DMS 273 (cell line): Measurements from ENCODE around the gene PIAS4.

Experiments used
- DNase-seq: peaks from one replicate; lab custom pipeline; 2025; ENCODE audit not compliant: unreplicated experiment; lab: John Stamatoyannopoulos, UW

PIAS4 gene

DNA sequence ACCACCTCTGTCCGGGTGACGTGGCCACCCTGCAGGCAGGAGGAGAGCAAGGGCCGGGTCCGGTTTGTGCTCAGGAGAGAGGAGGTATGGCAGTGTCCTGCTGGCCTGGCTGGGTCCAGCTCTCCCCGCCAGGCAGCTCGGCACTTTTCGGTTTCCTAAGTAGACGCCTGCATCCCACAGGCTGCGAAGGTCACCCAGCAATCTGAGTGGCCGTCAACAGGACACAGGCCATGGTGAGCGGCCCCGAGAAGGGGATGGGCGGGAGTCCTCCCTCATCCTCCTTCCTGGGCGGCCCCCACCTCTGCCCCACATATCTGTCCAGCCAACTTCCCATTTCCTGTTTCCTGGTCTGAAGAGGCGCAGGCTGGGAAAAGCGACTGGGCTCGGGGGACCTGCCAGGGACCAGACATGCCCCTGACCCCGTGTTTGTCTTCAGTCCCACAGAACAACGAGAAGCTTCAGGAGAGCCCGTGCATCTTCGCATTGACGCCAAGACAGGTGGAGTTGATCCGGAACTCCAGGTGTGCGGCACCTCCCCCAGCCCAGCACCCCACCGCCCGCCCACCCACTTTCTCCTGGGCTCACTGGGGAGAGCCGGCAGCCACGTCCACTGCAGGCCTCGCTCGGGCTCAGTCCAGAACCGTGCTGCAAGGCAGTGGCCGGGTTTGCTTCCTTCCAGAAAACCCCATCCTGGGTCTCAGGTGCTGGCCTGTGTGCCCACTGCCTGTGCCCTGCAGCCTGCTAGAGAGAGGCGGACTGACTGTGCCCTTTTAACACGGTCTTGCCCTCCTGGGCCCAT, 16.3 kb downstream of the PIAS4 start:
- no peak for DNase-seq

DNA sequence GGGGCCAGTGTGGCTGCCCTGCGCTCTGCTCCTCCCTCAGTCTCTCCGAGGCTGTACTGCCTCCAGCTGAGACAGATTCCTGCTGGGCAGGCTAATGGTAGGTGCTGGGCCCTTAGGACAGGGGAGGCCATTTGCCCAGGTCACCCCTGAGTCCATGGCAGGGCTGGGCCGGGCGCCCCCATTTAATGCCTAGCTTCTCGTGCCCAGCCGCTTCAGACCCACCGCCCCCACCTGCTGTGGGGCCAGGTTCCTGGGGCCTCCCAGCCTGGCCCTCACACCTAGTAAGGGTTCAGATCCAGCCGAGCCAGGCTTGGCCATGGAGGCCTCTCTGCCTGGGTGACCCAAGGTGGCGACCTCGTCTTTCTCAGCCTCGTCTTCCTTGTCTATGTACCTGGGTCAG, 17.8 kb downstream of the PIAS4 start:
- DNase-seq: no peak

DNA sequence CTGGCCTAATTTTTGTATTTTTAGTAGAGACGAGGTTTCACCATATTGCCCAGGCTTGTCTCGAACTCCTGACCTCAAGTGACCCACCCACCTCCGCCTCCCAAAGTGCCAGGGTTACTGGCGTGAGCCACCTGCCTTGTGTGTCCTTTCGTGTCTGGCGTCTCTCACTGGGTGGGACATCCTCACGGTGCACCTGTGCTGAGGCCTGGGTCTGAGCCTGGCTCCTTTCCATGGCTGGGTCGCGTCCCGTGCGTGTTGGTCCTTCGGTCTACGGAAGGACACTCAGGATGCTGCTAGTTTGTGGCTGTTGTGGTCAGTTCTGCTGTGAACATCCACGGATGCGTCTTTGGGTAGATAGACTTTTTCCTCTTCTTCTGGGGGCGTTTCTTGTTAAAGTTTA, 19.6 kb downstream of the PIAS4 start:
- no peak for DNase-seq

DNA sequence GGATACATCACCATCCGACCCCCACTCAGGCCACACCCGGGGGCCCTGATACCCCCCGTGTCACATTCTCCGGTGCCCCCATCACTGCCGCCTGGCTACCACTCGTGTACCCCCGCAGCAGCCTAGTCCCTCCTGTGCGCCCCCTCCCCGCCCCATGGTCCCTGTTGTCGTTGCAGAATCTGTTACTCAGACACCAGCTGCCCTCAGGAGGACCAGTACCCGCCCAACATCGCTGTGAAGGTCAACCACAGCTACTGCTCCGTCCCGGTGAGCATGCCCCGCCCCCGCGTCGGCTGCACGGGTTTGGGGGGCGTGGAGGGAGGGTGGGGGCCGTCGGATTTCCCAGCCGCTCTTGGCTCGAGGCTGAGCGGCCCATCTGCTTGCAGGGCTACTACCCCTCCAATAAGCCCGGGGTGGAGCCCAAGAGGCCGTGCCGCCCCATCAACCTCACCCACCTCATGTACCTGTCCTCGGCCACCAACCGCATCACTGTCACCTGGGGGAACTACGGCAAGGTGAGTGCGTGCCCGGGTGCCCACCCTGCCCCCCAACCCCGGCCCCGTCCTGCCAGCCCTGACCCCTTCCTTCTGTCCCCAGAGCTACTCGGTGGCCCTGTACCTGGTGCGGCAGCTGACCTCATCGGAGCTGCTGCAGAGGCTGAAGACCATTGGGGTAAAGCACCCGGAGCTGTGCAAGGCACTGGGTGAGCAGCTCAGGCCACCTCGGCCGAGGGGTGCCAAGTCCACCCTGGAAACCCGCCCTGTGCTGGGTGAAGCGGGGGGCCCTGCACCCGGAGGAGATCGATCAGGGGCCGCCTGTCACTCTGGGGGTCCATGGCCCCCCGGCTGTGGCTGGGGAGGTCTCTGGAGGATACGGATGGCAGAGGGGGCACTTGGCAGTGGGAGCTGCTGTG, 21.1 kb downstream of the PIAS4 start:
- no peak for DNase-seq

DNA sequence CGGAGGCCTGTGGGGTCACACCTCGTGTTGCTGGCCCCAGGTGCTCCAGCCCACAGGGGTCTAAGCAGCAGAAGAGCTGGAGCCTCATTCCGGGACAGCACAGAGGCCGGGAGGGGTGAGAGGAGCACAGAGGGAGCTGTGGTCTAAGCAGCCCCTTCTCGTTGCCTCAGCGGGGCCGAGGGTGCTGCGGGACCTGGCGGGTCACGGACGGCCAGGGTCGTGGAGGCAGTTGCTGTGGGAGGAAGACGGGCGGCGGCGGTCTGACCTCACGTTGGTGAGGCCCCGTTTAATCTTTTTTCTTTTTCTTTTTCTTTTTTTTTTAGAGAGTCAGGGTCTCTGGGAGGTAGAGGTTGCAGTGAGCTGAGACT, 21.7 kb downstream of the PIAS4 start:
- DNase-seq: no peak

DNA sequence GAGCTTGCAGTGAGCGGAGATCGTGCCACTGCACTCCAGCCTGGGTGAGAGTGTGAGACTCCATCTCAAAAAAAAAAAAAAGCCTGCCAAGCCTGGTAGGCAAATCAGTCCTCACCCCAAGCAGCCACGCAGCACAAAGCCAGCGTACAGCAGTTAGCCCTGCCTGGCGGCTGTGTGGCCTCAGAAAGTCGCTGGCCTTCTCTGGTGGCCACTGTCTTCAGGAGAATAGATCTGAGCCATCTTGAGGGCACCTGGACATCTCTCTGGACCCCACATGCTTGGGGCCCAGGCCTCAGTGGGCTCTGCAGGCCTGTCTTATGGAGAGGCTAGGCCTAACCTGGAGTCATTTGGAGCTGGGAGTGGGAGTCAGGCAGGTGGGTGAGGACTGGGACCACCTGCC, 23.0 kb downstream of the PIAS4 start:
- DNase-seq: no peak

DNA sequence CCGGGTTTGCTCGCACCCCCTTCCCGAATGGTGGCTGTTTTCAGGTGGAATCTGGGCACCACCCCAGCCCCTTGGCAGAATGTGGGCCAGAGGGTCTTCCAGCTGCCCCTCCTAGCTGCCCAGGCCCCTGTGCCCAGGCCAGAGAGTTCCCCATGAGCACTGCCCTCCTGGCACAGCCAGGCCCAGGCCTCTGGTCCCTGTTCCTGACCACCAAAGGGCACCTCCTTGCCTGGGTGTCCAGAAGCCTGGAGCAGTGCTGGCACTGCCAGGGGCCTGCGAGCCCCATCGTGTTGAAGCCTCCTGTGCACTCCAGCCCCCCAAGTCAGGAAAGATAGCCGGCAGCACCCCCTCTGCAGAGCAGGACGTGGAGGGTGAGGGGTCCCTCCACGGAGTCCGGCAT, 23.4 kb downstream of the PIAS4 start:
- DNase-seq: no peak

DNA sequence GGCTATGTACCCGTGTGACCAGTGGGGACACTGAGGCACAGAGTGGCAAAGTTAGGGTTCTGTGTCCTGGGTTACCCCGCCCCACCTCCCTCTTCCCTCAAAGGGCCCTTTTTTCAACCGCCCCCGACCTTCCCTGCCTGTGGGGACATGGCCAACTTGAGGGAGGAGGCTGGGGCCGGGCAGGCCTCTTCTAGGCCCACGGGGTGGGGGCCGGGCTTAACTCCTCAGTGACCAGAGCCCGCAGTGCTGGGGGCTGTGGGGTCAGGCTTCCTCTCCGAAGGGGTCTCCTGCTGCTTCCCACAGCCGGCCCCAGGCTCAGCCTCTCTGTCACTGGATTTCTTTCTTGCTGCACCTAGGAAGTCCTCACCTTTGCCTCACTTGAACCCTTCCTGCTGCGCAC, 23.9 kb downstream of the PIAS4 start:
- DNase-seq: no peak

DNA sequence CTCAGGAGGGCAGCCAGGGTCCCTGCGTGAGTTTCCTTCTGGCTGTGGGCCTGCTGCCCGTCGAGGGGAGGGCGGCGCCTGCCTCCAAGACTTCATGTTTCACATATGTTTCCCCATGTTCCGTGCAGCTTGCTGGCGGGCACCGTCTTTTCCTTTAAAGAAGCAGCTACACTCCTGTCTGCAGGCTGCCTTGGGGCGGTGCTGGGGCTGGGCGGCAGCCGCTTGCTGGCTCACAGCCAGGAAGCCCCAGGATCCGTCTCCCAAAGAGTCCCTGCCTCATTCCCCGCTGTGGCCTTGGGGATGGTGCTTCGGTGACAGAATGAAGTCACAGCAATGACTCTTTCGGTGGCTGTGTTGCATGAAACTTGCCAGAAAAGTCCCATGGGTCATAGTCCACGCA, 24.9 kb downstream of the PIAS4 start:
- no peak for DNase-seq

DNA sequence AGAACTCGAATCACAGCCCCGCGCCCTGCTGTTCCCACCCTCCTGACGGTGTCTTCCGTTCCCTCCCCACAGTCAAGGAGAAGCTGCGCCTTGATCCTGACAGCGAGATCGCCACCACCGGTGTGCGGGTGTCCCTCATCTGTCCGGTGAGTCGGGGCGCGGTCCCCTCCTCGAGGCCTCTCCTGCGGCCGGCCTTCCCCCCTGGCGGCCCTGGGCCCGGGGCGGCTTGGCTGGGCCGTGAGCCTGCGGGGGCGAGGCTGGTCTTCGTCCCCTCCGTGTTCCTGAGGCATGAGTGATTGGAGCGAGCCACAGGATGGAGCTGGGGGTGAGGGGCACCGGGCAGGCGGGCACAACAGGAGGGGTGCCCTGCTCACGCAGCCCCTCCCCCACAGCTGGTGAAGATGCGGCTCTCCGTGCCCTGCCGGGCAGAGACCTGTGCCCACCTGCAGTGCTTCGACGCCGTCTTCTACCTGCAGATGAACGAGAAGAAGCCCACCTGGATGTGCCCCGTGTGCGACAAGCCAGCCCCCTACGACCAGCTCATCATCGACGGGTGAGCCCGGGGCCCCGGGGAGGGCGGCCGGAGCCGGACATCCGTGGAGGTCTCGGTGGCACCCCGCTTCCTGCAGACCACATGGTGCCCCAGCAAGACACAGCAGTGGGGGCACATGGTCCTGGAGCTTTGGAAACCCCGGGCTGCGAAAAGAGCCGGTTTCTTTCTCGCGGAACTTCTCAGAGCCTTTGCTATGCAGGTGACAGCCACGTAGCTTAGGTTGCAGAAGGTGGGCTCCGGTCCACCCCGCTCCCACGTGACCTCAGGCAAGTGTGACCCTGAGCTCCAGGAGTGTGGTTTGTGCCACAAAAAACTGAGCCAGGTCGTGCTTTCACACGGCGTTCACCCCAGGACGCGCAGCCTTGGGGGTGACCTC, 25.8 kb downstream of the PIAS4 start:
- DNase-seq: no peak

DNA sequence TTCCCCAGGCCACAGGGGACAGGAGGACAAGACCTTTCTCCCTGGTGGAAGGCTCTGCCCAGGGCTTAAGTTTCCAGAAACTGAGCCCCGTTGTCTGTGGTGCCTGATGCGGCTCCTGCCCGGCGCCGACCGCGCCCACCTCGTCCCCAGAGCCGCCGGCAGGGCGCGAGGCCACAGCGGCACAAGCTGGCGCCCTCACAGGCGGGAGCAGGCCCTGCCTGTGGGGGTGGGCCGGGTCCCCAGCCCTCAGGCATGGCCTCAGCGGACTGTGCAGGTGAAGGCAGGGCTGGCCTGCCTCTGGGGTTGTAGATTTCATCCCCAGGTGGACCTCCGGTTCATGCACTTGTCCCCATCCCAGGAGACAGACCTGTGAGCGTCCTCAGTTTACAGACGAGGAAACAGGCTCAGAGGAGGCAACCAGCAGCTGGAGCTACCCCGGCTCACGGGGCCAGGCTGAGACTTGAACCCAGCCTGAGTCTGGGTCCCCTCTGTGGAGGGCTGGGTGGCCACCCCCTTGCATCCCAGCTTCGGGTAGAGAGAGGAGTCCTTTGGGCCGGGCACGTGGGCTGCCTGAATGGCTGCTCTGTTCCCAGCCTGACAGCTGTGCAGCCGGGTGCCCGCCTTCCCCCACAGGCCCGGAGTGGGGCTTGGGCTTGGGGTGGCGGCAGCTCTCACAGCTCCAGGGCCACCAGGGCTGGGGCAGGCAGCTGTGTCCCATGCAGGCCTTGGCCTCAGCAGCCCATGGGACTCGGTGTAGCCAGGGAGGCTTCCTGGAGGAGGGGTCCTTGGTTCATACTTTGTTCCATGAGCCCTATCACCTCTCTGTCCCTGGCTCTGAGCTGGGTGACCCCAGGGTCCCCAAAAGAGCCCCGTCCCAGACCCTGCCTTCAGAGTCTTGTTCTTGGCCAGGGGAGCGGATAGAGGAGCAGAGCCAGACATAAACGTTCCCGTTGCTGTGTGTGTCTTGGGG, 26.8 kb downstream of the PIAS4 start:
- no peak for DNase-seq

DNA sequence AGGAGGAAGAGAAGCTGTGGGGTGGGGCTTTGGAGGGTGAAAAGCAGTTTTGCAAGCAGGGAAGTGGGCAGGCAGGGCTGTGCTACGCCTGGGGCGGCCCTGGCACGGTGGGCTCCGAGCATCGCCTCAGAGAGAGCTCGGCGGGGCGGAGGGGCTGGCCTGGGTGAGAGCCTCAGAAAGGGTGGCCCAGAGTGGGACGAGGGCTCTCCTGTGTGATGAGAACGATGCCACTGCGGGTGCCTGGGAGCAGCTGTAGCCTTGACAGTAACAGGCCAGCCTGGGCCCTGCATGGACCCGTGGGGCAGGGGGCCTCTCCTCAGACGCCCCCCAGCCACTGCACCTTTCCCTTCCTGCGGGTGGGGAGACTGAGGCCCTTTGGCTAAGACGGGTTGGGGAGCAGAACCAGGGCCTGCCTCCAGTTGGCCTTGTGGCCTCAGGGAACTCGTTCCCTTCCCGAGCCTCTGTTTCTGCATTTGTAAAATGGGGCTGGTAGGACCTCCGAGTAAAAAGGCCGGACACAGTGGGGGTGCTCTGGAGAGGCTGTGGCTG, 27.6 kb downstream of the PIAS4 start:
- no peak for DNase-seq

DNA sequence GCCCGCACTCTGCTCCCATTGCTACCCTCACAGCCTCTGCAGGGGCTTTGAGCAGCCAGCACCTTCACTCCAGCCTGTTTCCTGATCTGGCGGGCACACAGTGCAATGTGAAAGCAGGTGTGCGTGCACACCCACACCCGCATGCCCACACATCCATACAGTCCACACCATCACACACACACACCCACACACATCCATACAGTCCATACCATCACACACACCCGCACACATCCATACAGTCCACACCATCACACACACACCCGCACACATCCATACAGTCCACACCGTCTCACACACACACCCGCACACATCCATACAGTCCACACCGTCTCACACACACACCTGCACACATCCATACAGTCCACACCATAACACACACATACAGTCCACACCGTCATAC, 28.0 kb downstream of the PIAS4 start:
- no peak for DNase-seq

DNA sequence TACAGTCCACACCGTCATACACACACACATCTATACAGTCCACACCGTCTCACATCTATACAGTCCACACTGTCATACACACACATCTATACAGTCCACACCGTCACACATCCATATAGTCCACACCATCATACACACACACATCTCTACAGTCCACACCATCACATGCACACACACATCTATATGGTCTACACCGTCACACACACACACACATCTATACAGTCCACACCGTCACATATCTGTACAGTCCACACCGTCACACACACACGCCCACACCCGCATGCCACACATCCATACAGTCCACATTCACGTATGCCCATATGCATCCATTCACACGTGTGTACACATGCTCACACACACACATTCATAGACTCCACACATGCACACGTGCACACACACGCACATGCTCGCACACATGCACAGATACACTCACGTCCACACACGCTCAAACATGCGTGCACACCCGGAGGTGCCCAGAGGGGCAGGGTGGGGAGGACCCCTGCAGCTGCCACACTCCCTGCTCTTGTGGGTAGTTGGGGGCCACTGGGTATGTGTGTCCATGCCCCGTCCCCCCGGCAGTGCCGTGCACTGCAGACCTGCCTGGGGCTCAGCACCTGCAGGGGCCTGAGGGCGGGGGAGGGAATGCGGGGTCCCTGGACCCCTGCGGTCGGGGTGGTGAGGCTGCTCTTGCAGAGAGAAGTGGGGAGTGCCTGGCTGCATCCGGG, 29.2 kb downstream of the PIAS4 start:
- DNase-seq: no peak

DNA sequence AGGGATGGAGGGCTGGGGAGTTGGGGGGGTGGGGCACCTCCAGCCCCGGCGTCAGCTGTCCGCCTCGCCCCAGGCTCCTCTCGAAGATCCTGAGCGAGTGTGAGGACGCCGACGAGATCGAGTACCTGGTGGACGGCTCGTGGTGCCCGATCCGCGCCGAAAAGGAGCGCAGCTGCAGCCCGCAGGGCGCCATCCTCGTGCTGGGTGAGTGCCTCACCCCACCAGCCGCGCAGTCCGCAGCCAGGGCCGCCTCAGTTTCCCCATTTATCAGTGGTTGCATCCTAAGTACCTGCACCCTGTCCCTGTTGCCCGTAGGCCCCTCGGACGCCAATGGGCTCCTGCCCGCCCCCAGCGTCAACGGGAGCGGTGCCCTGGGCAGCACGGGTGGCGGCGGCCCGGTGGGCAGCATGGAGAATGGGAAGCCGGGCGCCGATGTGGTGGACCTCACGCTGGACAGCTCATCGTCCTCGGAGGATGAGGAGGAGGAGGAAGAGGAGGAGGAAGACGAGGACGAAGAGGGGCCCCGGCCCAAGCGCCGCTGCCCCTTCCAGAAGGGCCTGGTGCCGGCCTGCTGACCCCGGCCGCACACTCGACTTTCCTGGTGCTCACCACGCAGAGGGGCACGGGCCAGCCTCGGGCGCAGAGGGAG, 29.9 kb downstream of the PIAS4 start:
- DNase-seq: no peak

DNA sequence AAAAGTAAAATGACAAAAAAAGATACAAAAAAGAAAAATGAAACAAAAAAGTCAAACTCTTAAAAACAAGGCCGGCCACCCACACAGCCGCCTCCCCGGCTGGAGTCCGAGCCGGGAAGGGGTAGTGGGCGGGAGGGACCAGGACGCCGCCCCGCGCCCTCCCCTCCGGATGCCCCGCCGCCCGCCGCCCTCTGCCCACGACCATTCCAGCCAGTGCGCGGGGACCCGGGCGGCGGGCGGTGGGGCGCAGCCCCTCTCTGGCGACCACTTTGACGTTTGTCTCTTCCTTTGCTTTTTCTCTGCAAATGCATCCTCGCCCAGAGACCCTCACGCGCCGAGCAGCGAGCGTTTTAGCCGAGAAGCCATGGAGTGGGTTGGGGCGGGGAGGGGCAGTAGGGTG, 30.5 kb downstream of the PIAS4 start:
- no peak for DNase-seq

DNA sequence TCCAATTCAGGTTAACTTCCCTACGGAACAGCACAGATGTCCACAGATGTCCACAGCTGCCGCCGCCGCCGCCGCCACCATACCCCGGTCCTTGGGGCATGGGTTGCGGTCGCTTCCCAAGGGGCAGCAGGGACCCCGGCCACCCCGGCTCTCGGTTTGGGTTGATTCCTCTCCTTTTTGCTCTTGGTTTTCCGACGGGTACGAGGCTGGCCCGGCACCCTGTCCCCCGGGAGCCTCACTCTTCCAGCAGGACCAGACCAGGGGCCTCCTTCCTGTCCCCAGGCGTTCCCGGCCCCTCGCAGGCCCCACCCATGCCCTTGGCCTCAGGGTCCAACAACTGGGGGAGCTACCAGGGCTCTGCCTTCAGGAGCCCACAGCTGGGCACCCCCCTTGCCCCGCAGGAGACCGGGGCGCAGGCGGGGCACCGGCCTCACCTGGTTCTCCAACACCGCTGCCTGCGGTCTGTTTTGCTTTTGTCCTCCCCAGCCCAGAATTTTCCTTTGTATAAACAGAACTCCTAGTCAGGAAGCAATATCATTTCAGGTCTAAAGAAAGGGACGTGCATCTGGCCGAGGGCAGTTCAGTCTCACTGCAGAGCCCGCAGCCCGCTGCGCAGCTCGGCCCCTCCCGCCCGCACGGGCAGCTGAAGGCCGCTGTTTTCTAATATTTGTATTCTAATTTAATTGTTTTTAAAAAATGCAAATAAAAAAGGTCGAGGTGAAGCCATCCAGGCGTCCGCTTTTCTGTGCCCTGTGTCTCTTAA, 31.3 kb downstream of the PIAS4 start:
- DNase-seq: no peak
